ENCODE measurements around the gene MLXIP. TPM values are rescaled to one million over a fixed set of nuclear protein-coding genes. Genes with fewer than 3 reads are reported as not detected.

The MLXIP gene
- polyA plus RNA-seq, 1 donor from 2014 or later = 9.2 TPM

DNA sequence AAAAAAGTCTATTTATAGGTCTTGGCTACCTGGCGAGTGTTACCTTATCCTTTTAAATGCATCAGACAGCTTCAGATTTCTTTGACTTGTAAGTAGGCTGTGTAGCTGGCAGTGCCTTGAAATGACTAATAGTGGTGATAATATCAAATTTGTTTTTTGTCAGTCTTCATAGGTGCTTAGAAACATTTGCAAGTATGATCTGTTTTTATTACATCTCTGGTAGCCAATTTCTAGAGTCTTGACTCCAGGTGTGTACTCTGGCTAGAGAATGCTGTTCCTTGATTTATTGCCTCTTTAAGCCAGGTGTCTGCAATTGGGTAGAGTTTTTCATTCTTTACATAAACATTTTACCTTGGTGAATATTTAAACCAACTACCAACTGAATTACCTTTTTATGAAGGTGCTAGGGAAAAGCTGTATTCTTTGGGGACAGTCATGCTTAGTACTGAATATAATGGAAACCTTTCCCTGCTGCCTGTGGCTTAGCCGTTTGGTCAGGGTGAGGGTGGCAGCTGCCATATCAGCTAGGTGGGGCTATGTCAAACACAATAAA lies 32.6 kb downstream of the MLXIP start:
- H3F3A ChIP-seq (ENCODE audit: insufficient read depth, low read length, poor library complexity, severe bottlenecking) = no peaks in the 10 kb centered on the region
- no peaks in the 10 kb centered on the region for H3K27me3 ChIP-seq (ENCODE audit: insufficient read depth, low read depth, low read length)
- H3K4me3 ChIP-seq (ENCODE audit: low read length) = no peak overlapping the region
- no peaks in the 10 kb centered on the region for H3K9me2 ChIP-seq (ENCODE audit: insufficient read depth, low read length)
- H4K20me1 ChIP-seq (ENCODE audit: insufficient read depth) = no peaks in the 10 kb centered on the region
- H2AFZ ChIP-seq (ENCODE audit: low read depth, low read length) = no peak overlapping the region
- no peaks in the 10 kb centered on the region for H3K9me3 ChIP-seq (ENCODE audit: low read length)
- no peak overlapping the region for H3K9ac ChIP-seq (ENCODE audit: low read length)
- no peak overlapping the region for H3K4me2 ChIP-seq (ENCODE audit: low read length)
- H3K36me3 ChIP-seq (ENCODE audit: insufficient read depth, low read length) = no peaks in the 10 kb centered on the region
- H3K27ac ChIP-seq (ENCODE audit: low read length) = no peak overlapping the region
- TF ChIP-seq POLR2AphosphoS5 (IDR thresholded peaks at IDR 0.05) = no peak
- TF ChIP-seq, protein P1, sequence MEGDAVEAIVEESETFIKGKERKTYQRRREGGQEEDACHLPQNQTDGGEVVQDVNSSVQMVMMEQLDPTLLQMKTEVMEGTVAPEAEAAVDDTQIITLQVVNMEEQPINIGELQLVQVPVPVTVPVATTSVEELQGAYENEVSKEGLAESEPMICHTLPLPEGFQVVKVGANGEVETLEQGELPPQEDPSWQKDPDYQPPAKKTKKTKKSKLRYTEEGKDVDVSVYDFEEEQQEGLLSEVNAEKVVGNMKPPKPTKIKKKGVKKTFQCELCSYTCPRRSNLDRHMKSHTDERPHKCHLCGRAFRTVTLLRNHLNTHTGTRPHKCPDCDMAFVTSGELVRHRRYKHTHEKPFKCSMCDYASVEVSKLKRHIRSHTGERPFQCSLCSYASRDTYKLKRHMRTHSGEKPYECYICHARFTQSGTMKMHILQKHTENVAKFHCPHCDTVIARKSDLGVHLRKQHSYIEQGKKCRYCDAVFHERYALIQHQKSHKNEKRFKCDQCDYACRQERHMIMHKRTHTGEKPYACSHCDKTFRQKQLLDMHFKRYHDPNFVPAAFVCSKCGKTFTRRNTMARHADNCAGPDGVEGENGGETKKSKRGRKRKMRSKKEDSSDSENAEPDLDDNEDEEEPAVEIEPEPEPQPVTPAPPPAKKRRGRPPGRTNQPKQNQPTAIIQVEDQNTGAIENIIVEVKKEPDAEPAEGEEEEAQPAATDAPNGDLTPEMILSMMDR (IDR thresholded peaks at IDR 0.05; ENCODE audit: poor library complexity, severe bottlenecking) = no peak
- TF ChIP-seq SMC3 (conservative IDR thresholded peaks at IDR 0.05; ENCODE audit: poor library complexity) = no peak
- TF ChIP-seq EZH2 (IDR thresholded peaks at IDR 0.05; ENCODE audit: borderline replicate concordance, insufficient read depth, low read length, poor library complexity, severe bottlenecking) = no peak
- no peak for TF ChIP-seq TAF1 (IDR thresholded peaks at IDR 0.05; ENCODE audit: low read depth)
- TF ChIP-seq REST (IDR thresholded peaks at IDR 0.05; ENCODE audit: borderline replicate concordance) = no peak
- no peaks in the 10 kb centered on the region for H3K79me2 ChIP-seq (replicated peaks; ENCODE audit: insufficient read depth, low read length)

GRCh38 chr12:122116707-122117535 lies 38.4 kb downstream of the MLXIP start:
- Histone ChIP-seq H4K20me1 (ENCODE audit: insufficient read depth) (no peaks in the 10 kb centered on the region), H3K27me3 (ENCODE audit: insufficient read depth, low read depth, low read length) (no peaks in the 10 kb centered on the region), H3K9me3 (ENCODE audit: low read length) (no peaks in the 10 kb centered on the region), H3K27ac (ENCODE audit: low read length) (no peak overlapping the region), H3K4me2 (ENCODE audit: low read length) (no peak overlapping the region), H3K79me2 (replicated peaks; ENCODE audit: insufficient read depth, low read length) (no peaks in the 10 kb centered on the region), H3F3A (ENCODE audit: insufficient read depth, low read length, poor library complexity, severe bottlenecking) (no peaks in the 10 kb centered on the region), H2AFZ (ENCODE audit: low read depth, low read length) (no peak overlapping the region), H3K9ac (ENCODE audit: low read length) (no peak overlapping the region), H3K36me3 (ENCODE audit: insufficient read depth, low read length) (no peaks in the 10 kb centered on the region), H3K9me2 (ENCODE audit: insufficient read depth, low read length) (no peaks in the 10 kb centered on the region), H3K4me3 (ENCODE audit: low read length) (no peak overlapping the region)
- TF ChIP-seq REST (IDR thresholded peaks at IDR 0.05; ENCODE audit: borderline replicate concordance) = no peak
- TF ChIP-seq, protein P1 (IDR thresholded peaks at IDR 0.05; ENCODE audit: poor library complexity, severe bottlenecking) = no peak
- no peak for TF ChIP-seq EP300 (conservative IDR thresholded peaks at IDR 0.05; ENCODE audit: poor library complexity, severe bottlenecking)
- no peak for TF ChIP-seq POLR2AphosphoS5 (IDR thresholded peaks at IDR 0.05)
- TF ChIP-seq RAD21 (conservative IDR thresholded peaks at IDR 0.05) = no peak
- no peak for TF ChIP-seq MXI1 (conservative IDR thresholded peaks at IDR 0.05; ENCODE audit: poor library complexity, severe bottlenecking)
- no peak for TF ChIP-seq EZH2 (IDR thresholded peaks at IDR 0.05; ENCODE audit: borderline replicate concordance, insufficient read depth, low read length, poor library complexity, severe bottlenecking)
- TF ChIP-seq SMC3 (conservative IDR thresholded peaks at IDR 0.05; ENCODE audit: poor library complexity) = no peak

Measured in neural cell (in vitro differentiated cells).